ENCODE results near the gene EDC3. TPM values are rescaled to one million over a fixed set of nuclear protein-coding genes. Genes with fewer than 3 reads are reported as not detected.
"Not testable (repeated sequence)": the region's sequence is repeated elsewhere in the genome, so short reads cannot be mapped to it uniquely, and the experiment has no call there.

Gene EDC3, protein sequence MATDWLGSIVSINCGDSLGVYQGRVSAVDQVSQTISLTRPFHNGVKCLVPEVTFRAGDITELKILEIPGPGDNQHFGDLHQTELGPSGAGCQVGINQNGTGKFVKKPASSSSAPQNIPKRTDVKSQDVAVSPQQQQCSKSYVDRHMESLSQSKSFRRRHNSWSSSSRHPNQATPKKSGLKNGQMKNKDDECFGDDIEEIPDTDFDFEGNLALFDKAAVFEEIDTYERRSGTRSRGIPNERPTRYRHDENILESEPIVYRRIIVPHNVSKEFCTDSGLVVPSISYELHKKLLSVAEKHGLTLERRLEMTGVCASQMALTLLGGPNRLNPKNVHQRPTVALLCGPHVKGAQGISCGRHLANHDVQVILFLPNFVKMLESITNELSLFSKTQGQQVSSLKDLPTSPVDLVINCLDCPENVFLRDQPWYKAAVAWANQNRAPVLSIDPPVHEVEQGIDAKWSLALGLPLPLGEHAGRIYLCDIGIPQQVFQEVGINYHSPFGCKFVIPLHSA
- total RNA-seq, result 10 to 100 TPM; 11.0 to 11.1 TPM
- polyA plus RNA-seq (2013, experiment 1 of 2), result 20.5 TPM
- polyA plus RNA-seq (2013, experiment 2 of 2), result 21.0 TPM
- 6.5 to 64.0 (median 28.0) reads per million in 172 experiments for total RNA-seq

DNA sequence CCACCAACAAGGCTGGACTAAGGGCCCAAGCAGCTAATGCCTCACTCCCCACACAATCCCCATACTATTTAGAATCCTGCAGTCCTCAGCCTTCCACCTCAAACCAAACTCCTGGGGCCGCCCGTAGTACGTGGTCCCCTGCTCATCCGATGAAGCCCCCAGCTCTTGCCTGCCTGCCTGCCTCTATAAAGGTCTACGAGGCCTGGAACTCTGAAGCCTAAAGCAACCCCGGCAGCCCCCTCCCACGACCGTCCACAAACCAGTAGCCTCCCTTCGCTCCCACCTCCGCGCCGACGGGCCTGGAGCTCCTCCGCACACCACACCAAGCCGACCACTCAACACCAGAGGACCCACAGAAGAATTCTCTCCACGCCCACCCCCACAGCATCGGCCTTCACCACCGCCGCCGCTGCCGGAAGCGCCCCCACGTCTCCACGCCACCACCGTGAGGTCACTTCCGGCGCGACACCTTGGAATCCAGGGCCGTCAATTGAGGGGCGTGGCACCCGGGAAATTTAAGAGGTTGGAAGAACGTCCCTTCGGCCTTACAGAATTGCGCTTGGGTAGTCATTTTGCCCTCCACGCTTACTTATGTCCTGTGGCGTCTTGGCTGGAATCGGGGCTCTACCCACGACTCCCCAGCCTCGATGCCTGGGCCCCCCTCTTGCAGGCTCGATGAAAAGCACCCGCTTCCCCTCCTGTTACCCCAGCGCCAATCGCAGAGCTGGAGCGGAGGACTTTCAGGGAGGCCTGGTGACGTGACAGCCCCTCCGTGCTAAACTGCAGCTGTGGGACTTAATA is at the start of gene EDC3:
TSS of gene EDC3 (minus strand) at position 428 of the 801 bp plus-strand sequence. CDS start 20,900 bp downstream, outside the sequence.
- ATAC-seq (ENCODE audit: poor library complexity), result peak; percentile 86
- ChIA-PET POLR2A (interaction anchor here (0.6 to 1.9 kb wide), 4 partner anchors 30 to 86 kb away, joined by 3 to 8 read pairs (median 5); partner anchors contain the start of genes CLK3 and CSK), CTCF (interaction anchor here (0.6 to 1.0 kb wide), 2 partner anchors 8 to 73 kb away, joined by 3 to 4 read pairs; no protein-coding TSS in a partner anchor)
- H3K27ac ChIP-seq (ENCODE audit: low read depth in 1 of 2, low read length in 2 of 2), result peak within 1 kb of the TSS; percentile 60 to 83
- H3K9me3 Mint-ChIP-seq, result no peaks in the 10 kb centered on the region
- no peaks in the 10 kb centered on the region for H3K9me3 ChIP-seq (ENCODE audit: control insufficient read depth in 1 of 2, insufficient read depth in 1 of 2, low read length in 2 of 2)
- H3K4me3 Mint-ChIP-seq, result peak within 1 kb of the TSS; percentile 100
- DNase-seq, result peak; percentile 70 to 93 (median 80)
- H3K4me1 Mint-ChIP-seq (ENCODE audit: low read depth), result peaks cover 44% of the 10 kb centered on the region
- H3K4me3 ChIP-seq (ENCODE audit: low read length), result peak within 1 kb of the TSS; percentile 78
- H3K4me1 ChIP-seq (ENCODE audit: insufficient read depth, low read length), result peaks cover 16% of the 10 kb centered on the region
- H3K36me3 ChIP-seq (ENCODE audit: insufficient read depth, low read length), result no peaks in the 10 kb centered on the region
- intact Hi-C loops (cut with DNase I, micrococcal nuclease), result loop anchor here in 1 of 2 experiments (2.0 to 10.0 kb wide), 5 partner anchors 31 to 509 kb away; partner anchors contain the start of genes ARID3B, C15orf39, COX5A and ULK3
- peaks cover under 1% of the 10 kb centered on the region for H3K27me3 Mint-ChIP-seq
- H3K27me3 ChIP-seq (ENCODE audit: control insufficient read depth in 1 of 2, insufficient read depth in 2 of 2, low read length in 2 of 2), result no peaks in the 10 kb centered on the region
- TF ChIP-seq CTCF (IDR thresholded peaks at IDR 0.05), result no peak
- H3K36me3 Mint-ChIP-seq (ENCODE audit: low read depth), result peaks cover 17% of the 10 kb centered on the region
- peak within 1 kb of the TSS; percentile 98 for H3K27ac Mint-ChIP-seq

GRCh38 chr15:74742422-74742821 is 46.6 kb upstream of the EDC3 start:
- CTCF ChIA-PET, result no interaction called here
- no peak overlapping the region for H3K27ac ChIP-seq (ENCODE audit: low read depth in 1 of 2, low read length in 2 of 2)
- no peaks in the 10 kb centered on the region for H3K27me3 ChIP-seq (ENCODE audit: control insufficient read depth in 1 of 2, insufficient read depth in 2 of 2, low read length in 2 of 2)
- intact Hi-C loops (cut with DNase I, micrococcal nuclease), result no loop called here
- H3K9me3 ChIP-seq (ENCODE audit: control insufficient read depth in 1 of 2, insufficient read depth in 1 of 2, low read length in 2 of 2), result peaks cover 3 to 8% of the 10 kb centered on the region in 2 experiments
- Mint-ChIP-seq H3K27me3 (peaks cover 10% of the 10 kb centered on the region), H3K9me3 (peaks cover 3% of the 10 kb centered on the region), H3K4me3 (no peak overlapping the region), H3K36me3 (ENCODE audit: low read depth) (no peaks in the 10 kb centered on the region), H3K27ac (no peak overlapping the region), H3K4me1 (ENCODE audit: low read depth) (no peaks in the 10 kb centered on the region)
- no peak for DNase-seq
- no peaks in the 10 kb centered on the region for H3K4me1 ChIP-seq (ENCODE audit: insufficient read depth, low read length)
- no peak overlapping the region for H3K4me3 ChIP-seq (ENCODE audit: low read length)
- H3K36me3 ChIP-seq (ENCODE audit: insufficient read depth, low read length), result no peaks in the 10 kb centered on the region
- no peak for ATAC-seq (ENCODE audit: poor library complexity)
- TF ChIP-seq CTCF (IDR thresholded peaks at IDR 0.05), result no peak
- POLR2A ChIA-PET, result no interaction called here

- H3K27ac ChIP-seq (ENCODE audit: low read depth in 1 of 2, low read length in 2 of 2); H3K4me3 ChIP-seq (ENCODE audit: low read length); H3K4me3 Mint-ChIP-seq; intact Hi-C loops (cut with DNase I, micrococcal nuclease); H3K4me1 ChIP-seq (ENCODE audit: insufficient read depth, low read length); CTCF ChIA-PET; H3K27ac Mint-ChIP-seq; H3K27me3 ChIP-seq (ENCODE audit: control insufficient read depth in 1 of 2, insufficient read depth in 2 of 2, low read length in 2 of 2); H3K9me3 ChIP-seq (ENCODE audit: control insufficient read depth in 1 of 2, insufficient read depth in 1 of 2, low read length in 2 of 2); H3K36me3 Mint-ChIP-seq (ENCODE audit: low read depth); ATAC-seq (ENCODE audit: poor library complexity); H3K9me3 Mint-ChIP-seq; H3K4me1 Mint-ChIP-seq (ENCODE audit: low read depth); POLR2A ChIA-PET; H3K36me3 ChIP-seq (ENCODE audit: insufficient read depth, low read length): not testable (repeated sequence)
- DNase-seq, result peak in 1 of 14 experiments; percentile 28
- peaks cover 24% of the 10 kb centered on the region for H3K27me3 Mint-ChIP-seq
These were observed 42.4 kb upstream of the EDC3 start for GRCh38 chr15:74738239-74738638.
